Lower leg skin (tissue), 3 donors: ENCODE results near the gene GPR37.

Source experiments
- POLR2A ChIP-seq, 2 donors: fragments of 450-650 bp; IDR thresholded peaks; one replicate each; pipeline ENCODE4 v1.6.1; 2016 to 2017; ENCODE audit warnings: antibody characterized with exemption in 2 of 2, mild to moderate bottlenecking in 1 of 2, moderate library complexity in 1 of 2
- TF ChIP-seq, protein P1 (sequence below), 3 donors: fragments of 450-650 bp; IDR thresholded peaks; one replicate each; pipeline ENCODE4 v1.5.1; 2016; ENCODE audit warnings: antibody characterized with exemption in 3 of 3, mild to moderate bottlenecking in 3 of 3, moderate library complexity in 2 of 3

DNA sequence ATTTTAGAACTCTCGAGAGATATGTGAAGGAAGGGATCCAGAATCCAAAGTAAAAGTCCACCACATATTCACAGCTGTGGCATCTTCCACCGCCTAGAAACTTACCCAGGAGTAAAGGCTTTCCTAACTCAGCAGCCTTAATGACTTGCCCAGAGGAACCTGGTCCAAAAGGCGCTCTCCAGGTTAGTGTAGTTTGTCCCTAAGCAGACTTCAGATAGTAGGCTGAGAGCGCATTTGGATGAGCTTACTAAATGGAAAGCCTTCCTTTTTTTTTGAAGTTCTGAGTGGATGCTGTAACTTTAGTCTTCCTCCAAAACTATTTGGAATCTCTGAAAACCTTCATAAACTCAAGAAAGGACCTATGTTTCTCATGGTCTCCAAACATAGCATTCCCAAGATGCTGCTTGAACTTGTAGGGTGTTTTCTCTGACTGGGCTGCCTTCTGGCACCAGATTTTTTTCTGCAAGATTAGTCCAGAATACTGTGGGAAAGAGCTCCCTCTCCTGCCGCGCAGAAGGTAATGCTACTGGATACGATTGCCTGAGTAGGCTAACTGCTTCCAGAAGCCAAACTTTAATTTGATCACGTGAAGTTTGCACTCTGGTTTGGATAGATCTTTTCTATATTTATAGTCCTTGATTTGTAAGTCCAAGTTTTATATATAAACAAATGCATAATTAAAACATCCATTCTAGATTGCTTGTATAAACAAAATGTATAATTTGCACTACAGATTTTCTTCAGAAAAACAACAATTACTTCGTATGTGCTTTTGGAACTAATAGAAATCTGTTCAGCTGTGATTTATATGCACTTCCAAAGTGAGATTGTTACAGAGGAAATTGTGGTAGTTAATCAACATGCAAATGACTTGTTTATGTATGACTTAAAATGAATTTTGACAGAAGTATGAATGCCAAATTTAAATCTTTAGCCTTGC, 19.6 kb upstream of the GPR37 start:
- TF ChIP-seq, protein P1, sequence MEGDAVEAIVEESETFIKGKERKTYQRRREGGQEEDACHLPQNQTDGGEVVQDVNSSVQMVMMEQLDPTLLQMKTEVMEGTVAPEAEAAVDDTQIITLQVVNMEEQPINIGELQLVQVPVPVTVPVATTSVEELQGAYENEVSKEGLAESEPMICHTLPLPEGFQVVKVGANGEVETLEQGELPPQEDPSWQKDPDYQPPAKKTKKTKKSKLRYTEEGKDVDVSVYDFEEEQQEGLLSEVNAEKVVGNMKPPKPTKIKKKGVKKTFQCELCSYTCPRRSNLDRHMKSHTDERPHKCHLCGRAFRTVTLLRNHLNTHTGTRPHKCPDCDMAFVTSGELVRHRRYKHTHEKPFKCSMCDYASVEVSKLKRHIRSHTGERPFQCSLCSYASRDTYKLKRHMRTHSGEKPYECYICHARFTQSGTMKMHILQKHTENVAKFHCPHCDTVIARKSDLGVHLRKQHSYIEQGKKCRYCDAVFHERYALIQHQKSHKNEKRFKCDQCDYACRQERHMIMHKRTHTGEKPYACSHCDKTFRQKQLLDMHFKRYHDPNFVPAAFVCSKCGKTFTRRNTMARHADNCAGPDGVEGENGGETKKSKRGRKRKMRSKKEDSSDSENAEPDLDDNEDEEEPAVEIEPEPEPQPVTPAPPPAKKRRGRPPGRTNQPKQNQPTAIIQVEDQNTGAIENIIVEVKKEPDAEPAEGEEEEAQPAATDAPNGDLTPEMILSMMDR (IDR thresholded peaks at IDR 0.05) = no peak
- TF ChIP-seq POLR2A (IDR thresholded peaks at IDR 0.05) = no peak
